SU-DHL-6 (cell line): ENCODE results near the gene GRAP2.
A peak's percentile ranks its signal among the peaks of the same experiment; 100 is the strongest.
"Not testable (repeated sequence)": the region's sequence is repeated elsewhere in the genome, so short reads cannot be mapped to it uniquely, and the experiment has no call there.

ENCODE experiments used
- H2AFZ ChIP-seq: fragments of 200-600 bp; sonication (generic); 2 replicates; pipeline ENCODE4 v1.6.1; 2014; ENCODE audit warnings: low read depth, mild to moderate bottlenecking, moderate library complexity, mixed read lengths, antibody characterized with exemption, low read length; ENCODE audit not compliant: severe bottlenecking
- H3F3A ChIP-seq: fragments of 200-600 bp; shearing (Covaris generic); 2 replicates; pipeline ENCODE4 v1.6.0; 2016; ENCODE audit warnings: antibody characterized with exemption, mild to moderate bottlenecking; ENCODE audit not compliant: insufficient read depth
- H3K27ac ChIP-seq: fragments of 200-600 bp; sonication (generic); 2 replicates; pipeline ENCODE4 v1.5.1; 2016; ENCODE audit warnings: low read depth, mild to moderate bottlenecking, low read length, moderate library complexity, mixed read lengths
- H3K27me3 ChIP-seq: fragments of 200-600 bp; sonication (generic), shearing (Covaris generic); 2 replicates; pipeline ENCODE4 v1.6.0; 2014; ENCODE audit warnings: mild to moderate bottlenecking, low read length
- H3K36me3 ChIP-seq: fragments of 200-600 bp; sonication (generic); 2 replicates; pipeline ENCODE4 v1.6.1; 2014; ENCODE audit warnings: mild to moderate bottlenecking, low read length, mixed read lengths
- H3K4me2 ChIP-seq: fragments of 300-600, 200-600 bp; shearing (Covaris generic), sonication (generic); 2 replicates; pipeline ENCODE4 v1.6.0; 2014; ENCODE audit warnings: low read length, low read depth, mild to moderate bottlenecking; ENCODE audit not compliant: poor library complexity, severe bottlenecking
- H3K4me3 ChIP-seq: fragments of 200-600 bp; sonication (generic); 2 replicates; pipeline ENCODE4 v1.5.1; 2014; ENCODE audit warnings: antibody characterized with exemption, low read length, mild to moderate bottlenecking, mixed read lengths; ENCODE audit not compliant: insufficient read depth, poor library complexity, severe bottlenecking
- H3K79me2 ChIP-seq: fragments of 200-600 bp; sonication (generic); 2 replicates; pipeline ENCODE4 v1.6.1; 2014; ENCODE audit warnings: mild to moderate bottlenecking, low read length, moderate library complexity; ENCODE audit not compliant: insufficient read depth
- H3K9ac ChIP-seq: fragments of 200-600 bp; sonication (generic); 2 replicates; pipeline ENCODE4 v1.7.0; 2014; ENCODE audit warnings: mild to moderate bottlenecking, low read length
- H3K9me2 ChIP-seq: fragments of 200-600 bp; sonication (generic); replicated peaks from 2 replicates; pipeline ENCODE4 v1.6.1; 2014; ENCODE audit warnings: low read length; ENCODE audit not compliant: insufficient read depth
- H3K9me3 ChIP-seq: fragments of 200-600 bp; sonication (generic); 2 replicates; pipeline ENCODE4 v1.6.1; 2014; ENCODE audit warnings: low read length, mixed read lengths; ENCODE audit not compliant: insufficient read depth
- H4K20me1 ChIP-seq: fragments of 200-600 bp; sonication (generic); 2 replicates; pipeline ENCODE4 v1.6.1; 2014; ENCODE audit warnings: low read depth, mild to moderate bottlenecking, antibody characterized with exemption, low read length, moderate library complexity, mixed read lengths
- EZH2phosphoT487 ChIP-seq: fragments of 200-600 bp; sonication (generic), shearing (Covaris generic); conservative IDR thresholded peaks from 2 replicates; pipeline ENCODE4 v1.6.1; 2018; ENCODE audit warnings: mild to moderate bottlenecking, antibody characterized with exemption, low read length, moderate library complexity, mixed read lengths
- TF ChIP-seq, protein P1 (sequence below): fragments of 200-600 bp; sonication (generic); IDR thresholded peaks from one replicate; pipeline ENCODE4 v1.5.1; 2017; ENCODE audit warnings: antibody characterized with exemption, mild to moderate bottlenecking, low read length, moderate library complexity; ENCODE audit not compliant: insufficient read depth, poor library complexity, severe bottlenecking

GRAP2 gene

GRCh38 chr22:39901565-39902146 is 772 bp downstream of the GRAP2 start:
- Histone ChIP-seq H3K27ac (no peak overlapping the region), H4K20me1 (no peaks in the 10 kb centered on the region), H3K27me3 (no peaks in the 10 kb centered on the region), H3K79me2 (no peaks in the 10 kb centered on the region), H3K9ac (no peak overlapping the region), H3K9me3 (no peaks in the 10 kb centered on the region), H3K4me3 (no peak overlapping the region), H3K9me2 (no peaks in the 10 kb centered on the region), H3K36me3 (no peaks in the 10 kb centered on the region), H3K4me2 (no peak overlapping the region), H2AFZ (no peak overlapping the region), H3F3A (no peaks in the 10 kb centered on the region)
- TF ChIP-seq, protein P1, sequence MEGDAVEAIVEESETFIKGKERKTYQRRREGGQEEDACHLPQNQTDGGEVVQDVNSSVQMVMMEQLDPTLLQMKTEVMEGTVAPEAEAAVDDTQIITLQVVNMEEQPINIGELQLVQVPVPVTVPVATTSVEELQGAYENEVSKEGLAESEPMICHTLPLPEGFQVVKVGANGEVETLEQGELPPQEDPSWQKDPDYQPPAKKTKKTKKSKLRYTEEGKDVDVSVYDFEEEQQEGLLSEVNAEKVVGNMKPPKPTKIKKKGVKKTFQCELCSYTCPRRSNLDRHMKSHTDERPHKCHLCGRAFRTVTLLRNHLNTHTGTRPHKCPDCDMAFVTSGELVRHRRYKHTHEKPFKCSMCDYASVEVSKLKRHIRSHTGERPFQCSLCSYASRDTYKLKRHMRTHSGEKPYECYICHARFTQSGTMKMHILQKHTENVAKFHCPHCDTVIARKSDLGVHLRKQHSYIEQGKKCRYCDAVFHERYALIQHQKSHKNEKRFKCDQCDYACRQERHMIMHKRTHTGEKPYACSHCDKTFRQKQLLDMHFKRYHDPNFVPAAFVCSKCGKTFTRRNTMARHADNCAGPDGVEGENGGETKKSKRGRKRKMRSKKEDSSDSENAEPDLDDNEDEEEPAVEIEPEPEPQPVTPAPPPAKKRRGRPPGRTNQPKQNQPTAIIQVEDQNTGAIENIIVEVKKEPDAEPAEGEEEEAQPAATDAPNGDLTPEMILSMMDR, result no peak
- TF ChIP-seq EZH2phosphoT487, result no peak

- H3K79me2 ChIP-seq, H3K4me2 ChIP-seq, H3K4me3 ChIP-seq, H3K36me3 ChIP-seq, H3K9me3 ChIP-seq, H2AFZ ChIP-seq, H3K9ac ChIP-seq, H3K27me3 ChIP-seq, H3F3A ChIP-seq, H3K27ac ChIP-seq, H3K9me2 ChIP-seq, H4K20me1 ChIP-seq: not testable (repeated sequence)
These were observed 3.1 kb downstream of the GRAP2 start for GRCh38 chr22:39904024-39904423.

DNA sequence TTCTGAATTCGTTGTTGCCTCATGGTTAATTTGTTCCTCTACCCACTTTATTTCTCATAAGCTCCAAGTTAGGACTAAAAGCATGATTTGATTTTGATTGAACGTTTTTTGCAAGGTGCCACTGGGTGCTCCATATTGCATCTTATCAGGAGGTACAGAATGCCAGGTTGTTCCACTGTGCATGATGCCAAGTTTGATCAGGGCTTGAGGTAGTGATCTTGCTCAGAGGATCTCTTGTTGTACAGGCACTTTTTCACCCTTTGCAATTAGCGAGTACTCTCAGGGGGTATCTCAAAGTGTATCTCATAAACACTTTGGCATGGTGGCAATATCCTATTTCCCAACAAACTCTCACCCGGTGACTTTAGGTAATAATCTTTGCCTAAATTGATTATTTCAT is 4.0 kb downstream of the GRAP2 start:
- no peaks in the 10 kb centered on the region for H3F3A ChIP-seq
- no peak overlapping the region for H3K4me3 ChIP-seq
- no peak overlapping the region for H3K27ac ChIP-seq
- no peak for TF ChIP-seq EZH2phosphoT487
- TF ChIP-seq, protein P1, result no peak
- H3K79me2 ChIP-seq, result no peaks in the 10 kb centered on the region
- H3K36me3 ChIP-seq, result no peaks in the 10 kb centered on the region
- H3K27me3 ChIP-seq, result no peaks in the 10 kb centered on the region
- H3K4me2 ChIP-seq, result no peak overlapping the region
- H3K9me3 ChIP-seq, result no peaks in the 10 kb centered on the region
- no peaks in the 10 kb centered on the region for H4K20me1 ChIP-seq
- no peak overlapping the region for H3K9ac ChIP-seq
- H3K9me2 ChIP-seq, result no peaks in the 10 kb centered on the region
- no peak overlapping the region for H2AFZ ChIP-seq

- Histone ChIP-seq H3K36me3 (no peaks in the 10 kb centered on the region), H3F3A (no peaks in the 10 kb centered on the region), H4K20me1 (no peaks in the 10 kb centered on the region), H3K9ac (no peak overlapping the region), H3K27ac (no peak overlapping the region), H2AFZ (no peak overlapping the region), H3K27me3 (no peaks in the 10 kb centered on the region), H3K4me3 (no peak overlapping the region), H3K79me2 (no peaks in the 10 kb centered on the region), H3K9me2 (no peaks in the 10 kb centered on the region), H3K9me3 (no peaks in the 10 kb centered on the region), H3K4me2 (no peak overlapping the region)
- TF ChIP-seq, protein P1, result no peak
- TF ChIP-seq EZH2phosphoT487, result 0 out of 2 replicates have a peak, but pooled peaks have one; percentile 40
These were observed 4.8 kb downstream of the GRAP2 start for GRCh38 chr22:39905687-39906086.
